Measurements from ENCODE around the gene REG4.
A peak's percentile ranks its signal among the peaks of the same experiment; 100 is the strongest.

Gene REG4

DNA sequence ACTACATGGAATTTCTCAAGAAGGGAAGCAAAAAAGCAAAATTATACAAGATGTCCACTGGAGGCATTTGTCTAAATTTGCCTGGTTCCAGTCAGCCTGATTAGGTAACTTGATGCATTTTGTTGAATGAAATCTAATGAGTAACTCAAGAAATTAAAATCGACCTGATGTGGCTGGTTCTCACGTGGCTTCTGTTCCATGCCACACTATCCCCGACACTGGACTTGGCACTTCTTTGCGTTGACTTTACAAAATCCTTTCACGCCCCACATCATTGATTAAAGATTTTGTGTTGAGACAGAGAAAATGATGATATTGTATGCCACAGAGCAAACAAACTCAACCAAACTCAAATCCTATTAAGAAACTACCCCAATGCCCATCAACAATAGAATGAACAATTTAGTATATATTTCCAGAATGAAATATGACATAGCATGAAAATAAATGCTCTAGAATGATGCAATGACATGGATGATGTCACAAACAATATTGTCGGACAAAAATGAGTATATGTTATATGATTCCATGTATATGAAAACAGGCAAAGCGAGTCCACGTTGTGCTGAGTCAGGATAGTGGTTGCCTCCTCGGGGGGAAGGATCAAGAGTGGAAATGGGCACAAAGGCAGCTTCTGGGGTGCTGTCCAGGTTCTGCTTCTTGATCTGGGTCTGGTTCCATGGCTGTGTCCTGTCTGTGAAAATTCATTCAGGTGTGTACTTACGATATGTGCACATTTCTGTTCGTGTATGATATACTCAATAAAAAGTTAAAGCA lies 29.6 kb downstream of the REG4 start:
- DNase-seq (ENCODE audit: low read depth, low spot score): no peak

DNA sequence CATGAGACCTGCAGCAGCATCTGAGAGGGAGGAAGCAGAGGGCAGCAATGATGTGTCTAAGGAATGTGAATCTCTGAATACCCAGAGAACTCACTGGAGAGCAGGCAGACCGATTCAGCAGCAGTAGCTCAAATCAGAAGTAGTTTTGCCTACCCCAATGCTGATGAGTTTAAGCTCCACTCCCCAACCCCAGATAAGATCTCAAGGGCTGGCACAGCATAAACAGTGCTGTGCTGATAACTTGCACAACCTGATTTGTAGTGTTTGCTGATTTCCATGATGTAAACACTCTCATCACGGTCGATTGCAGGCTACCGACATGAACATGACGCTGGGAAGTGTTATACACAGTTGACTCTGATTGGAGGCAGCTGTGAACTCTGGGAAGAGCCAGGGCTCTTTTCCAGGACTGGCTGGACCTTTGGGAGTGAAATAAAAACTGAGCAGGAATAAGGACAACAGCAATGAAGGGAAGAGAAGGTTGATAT lies 31.3 kb downstream of the REG4 start:
- peak; percentile 71 for DNase-seq (ENCODE audit: low read depth, low spot score)

DNA sequence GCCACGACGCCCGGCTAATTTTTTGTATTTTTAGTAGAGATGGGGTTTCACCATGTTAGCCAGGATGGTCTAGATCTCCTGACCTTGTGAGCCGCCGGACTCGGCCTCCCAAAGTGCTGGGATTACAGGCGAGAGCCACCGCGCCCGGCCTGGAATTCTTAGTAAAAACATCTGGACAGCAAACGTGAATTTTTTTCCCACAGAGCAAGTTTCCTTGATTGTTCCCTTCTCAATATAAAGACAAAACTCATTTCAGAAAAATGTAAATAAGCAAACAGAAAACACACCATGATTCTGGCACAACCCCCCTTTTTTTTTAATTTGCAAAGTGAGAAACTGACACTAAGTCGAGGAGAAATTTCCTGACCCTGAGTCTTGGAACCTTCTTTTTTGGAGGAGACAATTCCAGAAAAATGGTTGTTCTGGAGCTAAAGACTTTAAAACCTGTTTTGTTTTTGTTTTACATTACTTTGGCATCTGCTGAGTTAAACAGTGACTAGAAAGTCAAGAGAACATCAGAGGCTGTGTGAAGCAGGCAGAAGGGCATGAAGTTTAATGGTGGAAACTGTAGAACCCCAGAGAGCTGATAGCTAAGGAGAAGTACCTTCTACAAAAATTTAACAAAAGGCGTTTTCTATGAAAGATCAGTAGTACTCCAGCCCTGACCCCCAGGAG lies 32.2 kb downstream of the REG4 start:
- DNase-seq (ENCODE audit: low read depth, low spot score): no peak

DNA sequence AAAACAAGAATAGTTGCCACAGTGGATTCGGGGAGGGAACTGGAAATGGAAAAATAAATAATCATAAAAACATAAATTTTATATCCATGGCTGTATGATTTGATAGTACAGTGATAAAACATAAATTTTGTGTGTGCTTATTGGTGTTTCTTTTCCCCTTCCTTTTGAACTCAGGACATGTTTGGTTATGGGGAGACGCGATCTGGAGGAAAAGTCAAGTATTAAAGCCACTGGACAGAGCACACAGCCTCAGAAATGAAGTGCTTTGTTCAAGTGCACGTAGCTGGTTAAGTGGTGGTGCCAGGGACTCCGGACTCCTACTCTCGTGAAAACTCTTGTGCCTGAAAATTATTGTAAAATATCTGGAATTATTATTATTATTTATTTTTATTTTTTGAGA lies 32.9 kb downstream of the REG4 start:
- no peak for DNase-seq (ENCODE audit: low read depth, low spot score)

DNA sequence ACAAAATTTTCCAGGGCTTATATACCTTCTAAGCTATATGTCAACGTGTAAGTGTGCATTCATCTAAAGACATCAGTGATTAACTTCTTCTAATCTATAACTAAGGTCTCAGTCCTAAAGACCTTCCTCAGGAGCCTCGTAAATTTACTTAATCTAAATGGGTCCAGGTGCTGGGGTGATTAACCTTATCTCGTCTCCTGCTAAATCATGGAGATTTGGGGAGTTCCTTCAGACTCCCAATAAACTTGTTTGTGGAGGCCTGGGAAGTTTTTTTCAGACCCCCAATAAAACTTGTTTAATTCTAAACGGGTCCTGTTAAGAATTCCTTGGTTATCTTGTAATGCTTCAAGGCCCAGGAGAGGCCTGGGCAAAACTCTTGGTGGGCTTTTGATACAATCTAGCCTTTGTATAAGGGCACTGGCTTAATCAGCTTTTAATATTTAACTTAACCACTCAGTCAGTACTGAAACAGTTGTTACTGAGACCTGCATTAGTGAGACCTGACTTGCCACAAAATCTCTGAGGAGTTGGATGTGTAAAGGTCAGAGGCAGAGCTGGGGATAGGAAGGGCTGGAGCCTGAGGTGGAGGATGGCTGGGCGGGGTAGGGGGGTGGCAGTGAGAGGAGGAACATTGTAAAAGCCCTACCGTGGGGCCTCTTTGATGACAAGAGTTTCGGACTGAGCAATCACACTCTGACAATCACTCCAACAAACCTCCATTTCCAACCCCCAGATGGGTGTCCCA lies 36.3 kb downstream of the REG4 start:
- DNase-seq (ENCODE audit: low read depth, low spot score): peak; percentile 37

DNA sequence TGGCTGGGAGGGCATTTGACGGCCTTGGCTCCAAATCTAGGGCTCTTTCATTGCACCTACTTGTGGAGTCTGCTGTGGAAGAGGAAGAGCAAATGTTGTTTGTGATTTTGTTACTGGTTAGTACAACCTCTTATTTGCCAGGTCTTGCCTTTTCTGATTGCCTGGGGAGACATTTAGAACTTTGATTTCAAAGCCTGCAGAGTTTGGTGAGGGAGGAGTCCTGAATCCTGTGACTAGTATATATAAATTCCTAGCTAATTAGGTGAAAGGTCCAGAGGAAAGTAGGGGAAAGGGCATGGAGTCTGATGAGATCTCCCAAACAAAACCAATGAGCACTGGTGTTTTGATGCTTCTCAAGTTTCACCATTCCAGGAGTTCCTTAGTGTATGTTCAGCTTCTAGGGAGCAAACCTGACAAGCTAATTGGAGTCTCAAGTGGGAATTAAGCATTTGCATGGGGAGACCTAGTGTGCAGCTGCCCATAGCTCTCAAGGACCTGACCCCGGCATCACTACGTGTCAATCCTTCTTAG lies 37.5 kb downstream of the REG4 start:
- DNase-seq (ENCODE audit: low read depth, low spot score): peak; percentile 87

DNA sequence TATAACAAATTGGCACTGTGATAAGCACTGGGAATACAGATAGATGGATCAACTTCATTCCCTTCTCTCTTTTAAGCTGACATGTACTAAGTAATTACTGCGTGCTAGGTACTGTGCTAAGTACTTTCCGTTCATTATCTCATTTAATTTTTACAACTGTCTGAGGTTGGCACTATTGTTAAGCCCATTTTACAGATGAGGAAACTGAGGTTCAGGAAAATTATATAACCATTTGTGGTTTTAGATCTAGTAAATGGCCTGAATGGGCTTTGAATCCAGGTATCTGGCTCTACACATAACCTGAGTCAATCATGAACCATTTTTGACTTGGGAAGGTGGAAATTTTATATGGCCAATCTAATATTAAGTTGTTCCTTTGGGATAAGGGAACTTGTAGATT lies 39.0 kb downstream of the REG4 start:
- DNase-seq (ENCODE audit: low read depth, low spot score): no peak

DNA sequence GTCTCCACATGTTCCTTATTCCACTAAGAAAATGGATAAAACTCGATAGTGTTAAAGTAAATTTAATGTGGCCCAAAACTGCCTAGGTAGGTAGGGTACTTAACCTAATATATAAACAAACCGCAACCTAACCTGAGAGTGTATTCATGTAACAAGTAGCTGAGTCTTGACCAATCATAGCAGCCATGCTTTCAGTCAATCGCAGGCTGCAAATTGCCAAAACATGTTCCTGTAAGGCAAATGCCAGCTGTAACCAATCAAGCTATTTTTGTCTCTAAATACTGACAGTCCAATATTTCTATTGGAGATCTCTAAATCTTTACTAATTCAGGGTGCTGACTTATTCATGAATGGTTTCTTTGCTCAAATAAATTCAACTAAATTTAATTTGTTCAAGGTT lies 39.5 kb downstream of the REG4 start:
- DNase-seq (ENCODE audit: low read depth, low spot score): no peak

DNA sequence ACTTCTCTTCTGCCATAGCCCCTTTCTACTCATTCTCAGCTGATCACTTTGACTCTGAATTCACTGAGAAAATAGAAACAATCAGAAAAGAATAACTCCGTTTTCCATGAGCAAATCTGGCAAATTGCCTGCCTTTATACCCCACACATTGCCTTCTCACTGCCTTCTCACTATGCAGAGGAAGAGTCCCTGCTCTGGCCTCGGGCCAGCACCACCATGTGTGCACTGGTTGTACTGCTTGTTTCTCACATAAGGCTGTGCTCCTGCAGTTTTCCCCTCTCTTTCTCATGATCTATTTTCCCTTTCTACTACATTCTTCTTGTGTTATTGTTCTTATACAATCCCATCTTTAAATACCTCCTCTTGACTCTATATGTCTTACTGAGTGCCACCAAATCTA lies 40.2 kb downstream of the REG4 start:
- DNase-seq (ENCODE audit: low read depth, low spot score): no peak

DNA sequence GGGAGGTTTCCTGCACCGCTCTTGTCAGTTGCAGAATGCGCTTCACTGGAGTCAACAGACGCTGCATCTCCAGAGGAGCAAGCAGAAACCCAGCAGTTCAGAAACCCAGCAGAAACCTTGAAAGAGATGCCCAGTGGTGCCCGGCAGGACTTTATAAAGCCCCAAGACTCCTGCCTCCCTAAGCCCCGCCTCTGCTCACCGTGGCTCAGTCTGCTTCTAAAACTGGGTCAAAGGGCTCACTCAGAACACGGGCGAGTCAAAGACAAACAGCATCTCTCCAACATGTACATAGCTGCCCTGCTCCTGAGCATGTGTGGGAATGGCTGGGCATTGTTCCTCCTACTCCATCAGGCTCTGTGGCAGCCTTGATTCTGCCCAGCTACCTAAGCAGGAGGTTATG lies 42.5 kb downstream of the REG4 start, which contains the start of gene HMGCS2:
Gene HMGCS2 (minus strand): TSS at position 128 of the 400 bp plus-strand sequence. CDS start 61 bp downstream, at position 67.
- DNase-seq (ENCODE audit: low read depth, low spot score): no peak

DNA sequence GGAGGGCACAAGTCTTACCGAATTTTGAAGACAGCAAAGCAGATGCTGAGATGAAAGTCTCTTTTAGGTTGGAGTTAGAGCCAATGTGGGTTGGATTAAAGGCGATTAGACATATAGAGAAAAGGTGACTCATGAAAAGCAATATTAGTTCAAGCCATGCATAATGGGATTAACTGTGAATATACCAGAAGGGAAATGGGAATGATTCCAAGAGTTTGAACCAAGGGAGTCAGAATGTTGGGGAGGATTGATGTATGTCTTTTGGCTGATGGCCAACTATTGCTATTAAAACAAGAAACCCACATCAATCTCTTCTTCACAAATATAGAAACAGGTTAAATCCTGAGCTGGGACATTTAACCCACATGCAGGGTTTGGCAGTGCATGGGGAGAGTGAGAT lies 43.8 kb downstream of the REG4 start:
- no peak for DNase-seq (ENCODE audit: low read depth, low spot score)

DNA sequence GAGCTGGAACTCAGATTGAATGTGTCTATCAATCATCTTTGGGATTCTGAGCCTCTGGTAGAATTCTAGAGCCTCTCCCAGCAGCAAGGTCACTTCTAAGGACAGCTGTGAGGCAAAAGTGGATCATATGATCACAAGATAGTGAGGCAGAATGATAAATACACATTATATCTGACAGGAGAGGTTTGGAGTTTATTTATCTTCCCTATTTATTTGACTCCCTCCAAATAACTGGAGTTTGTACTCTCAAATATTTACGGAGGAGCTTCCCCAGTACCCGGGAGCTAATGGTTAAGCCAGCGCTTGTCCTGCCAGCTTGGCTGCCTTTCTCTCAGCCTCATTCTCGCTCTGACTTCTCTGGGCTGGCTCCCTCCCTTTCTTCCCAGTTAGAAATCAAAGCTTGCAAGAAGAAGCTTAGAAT lies 44.9 kb downstream of the REG4 start:
- no peak for DNase-seq (ENCODE audit: low read depth, low spot score)

DNA sequence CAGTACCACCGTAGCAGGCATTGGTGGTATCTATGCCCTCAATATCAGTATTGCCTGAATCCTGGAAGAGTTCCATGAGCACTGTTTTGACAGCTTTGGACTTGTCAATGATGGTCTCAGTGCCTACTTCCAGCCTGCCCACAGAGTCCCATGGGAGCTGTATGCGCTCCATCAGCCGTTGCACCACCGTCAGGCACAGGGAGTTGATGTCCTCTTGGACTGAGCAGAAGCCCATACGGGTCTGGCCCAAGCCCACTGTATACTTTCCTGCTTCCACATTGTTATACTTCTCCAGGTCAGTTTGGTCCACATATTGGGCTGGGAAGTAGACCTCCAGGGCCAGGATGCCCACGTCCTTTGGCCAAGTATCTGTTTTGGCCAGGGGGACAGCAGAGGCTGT lies 47.0 kb downstream of the REG4 start:
- DNase-seq (ENCODE audit: low read depth, low spot score): no peak

DNA sequence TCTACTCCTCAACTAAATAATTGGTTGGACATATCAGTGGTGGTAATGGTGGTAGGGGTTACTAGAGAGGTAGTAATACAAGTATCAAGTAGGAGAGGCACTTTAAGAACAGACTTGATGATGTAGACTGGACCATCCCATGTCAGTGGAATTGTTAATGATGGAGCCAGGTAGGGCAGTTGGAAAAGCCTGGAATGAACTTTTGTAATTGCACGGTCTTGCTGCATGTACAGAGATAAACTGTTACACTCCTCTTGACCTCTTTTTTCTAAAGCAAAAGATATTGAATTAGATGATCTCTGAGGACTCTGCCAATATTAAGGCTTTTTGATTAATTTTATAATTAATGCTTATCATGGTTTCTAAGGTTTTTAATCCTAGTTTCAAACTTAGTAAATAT lies 48.3 kb downstream of the REG4 start:
- DNase-seq (ENCODE audit: low read depth, low spot score): no peak

DNA sequence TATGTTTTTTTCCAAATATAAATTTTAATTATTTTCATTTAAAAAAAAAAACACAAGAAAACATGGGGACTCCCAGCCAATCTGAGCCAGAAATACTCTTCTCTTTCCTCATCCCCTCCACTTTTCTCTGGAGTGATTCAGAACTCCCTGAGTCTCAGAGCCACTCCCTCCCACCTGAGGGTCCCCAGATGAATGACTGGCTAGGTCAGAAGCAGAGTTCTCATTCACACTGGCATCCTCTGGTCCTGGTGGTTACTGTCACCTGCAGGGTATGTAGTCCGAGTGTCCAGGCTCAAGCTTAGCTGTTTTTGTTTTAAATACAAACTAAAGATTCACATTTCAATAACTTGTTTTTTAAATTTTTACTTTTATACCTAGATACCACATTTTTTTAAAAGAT lies 48.9 kb downstream of the REG4 start:
- no peak for DNase-seq (ENCODE audit: low read depth, low spot score)

DNA sequence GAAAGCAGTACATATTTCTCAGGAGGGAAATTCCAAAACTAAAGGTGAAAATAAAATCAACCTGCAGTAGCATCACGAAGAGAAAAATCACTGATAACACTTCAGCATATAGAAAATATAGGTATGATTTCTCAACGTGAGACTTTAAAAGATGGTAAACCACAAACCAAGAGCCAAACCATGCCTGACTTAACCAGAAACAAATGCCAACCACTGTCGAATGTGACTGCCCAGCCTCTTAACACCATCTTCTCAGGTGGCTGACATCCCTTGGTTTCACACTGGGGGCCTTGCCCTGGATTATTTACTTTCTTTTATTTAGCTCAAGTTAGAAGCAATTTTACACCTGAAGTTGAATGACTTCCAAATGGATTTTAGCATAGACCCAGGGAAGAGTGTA lies 52.7 kb downstream of the REG4 start:
- no peak for DNase-seq (ENCODE audit: low read depth, low spot score)

DNA sequence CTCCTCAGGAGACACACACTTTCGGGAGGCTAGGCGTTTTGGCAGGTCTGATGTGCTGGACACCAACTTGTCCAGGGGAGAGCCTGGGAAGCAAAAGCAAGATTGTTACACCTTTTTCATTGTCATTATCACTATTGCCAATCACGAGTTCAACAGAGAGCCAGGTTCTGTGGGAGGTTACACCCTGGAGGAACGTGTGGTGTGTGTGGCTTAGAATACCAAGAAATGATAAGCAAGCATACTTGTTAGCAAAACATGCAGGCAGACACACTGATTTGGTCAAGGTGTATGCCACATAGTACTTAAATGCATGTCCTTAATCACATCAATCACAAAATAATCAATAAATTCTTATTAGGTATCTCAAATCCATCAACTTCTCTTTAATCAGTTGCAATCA lies 58.7 kb downstream of the REG4 start:
- no peak for DNase-seq (ENCODE audit: low read depth, low spot score)

DNA sequence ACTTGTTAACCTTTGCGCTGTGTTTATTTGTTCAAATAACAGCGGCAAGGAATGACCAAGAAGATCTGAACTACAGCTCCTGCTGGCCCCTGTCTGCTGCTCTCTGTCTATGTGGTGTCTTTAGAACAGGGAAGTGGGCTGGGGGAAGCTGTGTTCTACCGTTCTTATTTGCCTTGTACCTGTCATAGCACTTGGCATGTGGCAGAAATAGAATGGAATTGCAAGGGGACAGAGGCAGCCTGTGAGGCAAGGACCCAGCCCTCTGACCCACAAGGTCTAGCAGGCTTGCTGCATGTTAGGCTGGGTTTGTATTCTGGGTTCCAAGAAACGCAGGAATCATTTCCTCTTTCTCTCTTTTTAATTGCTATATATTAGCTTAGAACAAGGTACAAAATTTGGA lies 63.2 kb downstream of the REG4 start:
- no peak for DNase-seq (ENCODE audit: low read depth, low spot score)

DNA sequence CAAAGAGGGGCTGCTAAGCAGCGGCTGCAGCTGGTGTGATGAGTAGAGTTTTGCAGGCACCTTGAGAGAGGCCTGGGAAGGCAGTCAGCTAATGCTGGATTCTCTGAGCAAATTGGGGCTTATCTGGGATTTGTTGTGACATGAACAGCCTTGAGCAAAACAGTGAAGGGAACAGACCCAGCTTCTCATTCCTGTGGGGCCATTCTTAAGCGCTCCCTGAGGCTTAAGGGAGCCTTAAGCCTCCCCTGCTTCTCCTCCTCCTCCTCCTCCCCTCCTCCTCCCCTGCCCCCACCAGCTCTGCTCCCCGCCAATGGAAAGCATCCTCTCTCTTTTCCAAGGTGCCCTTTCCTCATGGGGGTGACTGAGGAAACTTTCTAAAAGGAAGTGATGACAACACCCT lies 63.8 kb downstream of the REG4 start:
- DNase-seq (ENCODE audit: low read depth, low spot score): peak; percentile 72

DNA sequence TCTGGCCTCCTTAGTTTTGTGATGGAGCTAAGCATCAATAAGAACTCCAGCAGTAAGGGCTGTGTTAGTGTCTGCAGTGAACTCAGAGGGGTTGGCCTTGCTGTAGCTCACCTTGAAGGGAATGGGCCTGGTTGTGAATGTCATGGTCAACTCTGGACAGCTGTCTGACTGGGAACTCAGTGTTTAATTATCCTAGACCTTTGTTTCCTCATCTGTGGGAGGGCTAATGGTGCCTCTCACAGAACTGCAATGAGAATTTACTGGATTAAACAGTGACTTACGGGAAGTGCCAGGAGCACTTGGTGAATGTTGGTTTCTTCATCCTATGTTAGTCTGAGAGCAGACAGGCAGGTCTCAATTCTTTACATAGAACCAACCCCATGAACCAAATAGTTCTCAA lies 66.2 kb downstream of the REG4 start:
- DNase-seq (ENCODE audit: low read depth, low spot score): no peak

DNA sequence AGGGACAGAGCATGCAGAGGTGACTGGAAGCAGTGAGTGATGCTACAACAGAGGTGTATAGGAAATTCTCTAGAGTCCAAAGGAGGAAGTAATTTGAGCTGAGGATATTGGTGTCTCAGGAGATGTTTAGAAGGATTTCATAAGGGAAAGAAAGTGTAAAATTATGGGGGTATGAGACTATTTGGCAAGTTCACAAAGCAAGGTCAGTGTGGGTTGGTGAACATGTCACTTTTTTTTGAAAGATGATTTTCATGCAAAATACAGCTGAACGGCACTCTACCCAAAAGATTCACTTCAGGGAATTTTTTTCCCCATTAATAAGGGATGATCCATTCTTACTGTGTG lies 66.7 kb downstream of the REG4 start:
- DNase-seq (ENCODE audit: low read depth, low spot score): no peak
